Subcutaneous abdominal adipose tissue (tissue), 5 donors: ENCODE data around the gene RGS3.

Experiments used
- H3K27ac ChIP-seq: one replicate; pipeline ENCODE4 v1.7.0; 2013; ENCODE audit warnings: low read depth, mild to moderate bottlenecking, inconsistent platforms, low read length, moderate library complexity
- H3K27me3 ChIP-seq, 5 donors: one replicate each; pipeline ENCODE4 v1.7.0; 2013; ENCODE audit warnings: low read length in 5 of 5, inconsistent platforms in 1 of 5; ENCODE audit not compliant: control insufficient read depth in 5 of 5, insufficient read depth in 4 of 5
- H3K36me3 ChIP-seq, 5 donors: one replicate each; pipeline ENCODE4 v1.7.0; 2013; ENCODE audit warnings: low read length in 5 of 5; ENCODE audit not compliant: control insufficient read depth in 5 of 5, insufficient read depth in 5 of 5
- H3K4me1 ChIP-seq, 5 donors: one replicate each; pipeline ENCODE4 v1.7.0; 2013; ENCODE audit warnings: low read length in 5 of 5, mild to moderate bottlenecking in 3 of 5, moderate library complexity in 1 of 5; ENCODE audit not compliant: control insufficient read depth in 5 of 5, insufficient read depth in 5 of 5
- H3K4me3 ChIP-seq, 5 donors: one replicate each; pipeline ENCODE4 v1.7.0; 2013; ENCODE audit warnings: low read length in 5 of 5, low read depth in 1 of 5
- H3K9ac ChIP-seq, 5 donors: one replicate each; pipeline ENCODE4 v1.7.0; 2013; ENCODE audit warnings: low read length in 5 of 5, mild to moderate bottlenecking in 4 of 5, moderate library complexity in 3 of 5
- H3K9me3 ChIP-seq, 5 donors: one replicate each; pipeline ENCODE4 v1.7.0; 2013; ENCODE audit warnings: low read length in 5 of 5; ENCODE audit not compliant: control insufficient read depth in 5 of 5
- donor health status: healthy.
- donor health status: healthy.
- donor health status: healthy.
- donor health status: healthy.
- donor health status: healthy.

The RGS3 gene

DNA sequence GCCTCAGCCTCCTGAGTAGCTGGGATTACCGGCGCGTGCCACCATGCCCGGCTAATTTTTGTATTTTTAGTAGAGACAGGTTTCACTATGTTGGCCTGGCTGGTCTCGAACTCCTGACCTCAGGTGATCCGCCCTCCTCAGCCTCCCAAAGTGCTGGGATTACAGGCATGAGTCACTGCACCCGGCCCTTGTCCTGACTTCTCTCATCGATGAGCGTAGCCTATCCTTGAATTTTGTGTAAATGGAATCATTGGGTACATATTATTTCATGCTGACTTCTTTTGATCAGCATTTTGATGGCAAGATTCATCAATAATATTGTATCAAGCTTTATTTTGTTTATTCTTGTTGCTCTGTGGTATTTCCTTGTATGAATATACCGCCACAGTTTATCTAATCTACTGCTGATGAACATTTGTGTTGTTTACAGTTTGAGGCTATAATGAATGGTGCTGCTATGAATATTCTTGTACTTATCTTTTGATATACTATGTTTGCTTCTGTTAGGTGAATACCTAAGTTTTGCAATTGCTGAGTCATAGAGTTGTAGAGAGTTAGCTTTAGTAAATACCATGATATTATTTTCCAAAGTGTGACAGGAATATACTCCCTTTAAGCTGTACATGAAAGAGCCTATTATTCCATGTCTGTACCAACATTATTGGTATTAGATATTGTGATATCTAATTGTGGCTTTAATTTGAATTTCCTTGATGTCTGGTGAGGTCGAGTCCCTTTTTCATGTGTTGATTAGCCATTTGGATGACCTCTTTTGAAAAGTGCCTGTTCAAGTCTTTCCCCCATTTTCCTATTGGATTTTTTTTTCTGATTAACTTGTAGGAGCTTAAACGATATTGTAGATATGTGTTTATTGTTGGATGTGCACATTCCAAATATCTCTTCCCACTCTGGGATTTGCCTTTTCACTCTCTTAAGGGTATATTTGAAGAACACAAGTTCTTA lies 107.5 kb downstream of the RGS3 start:
- H3K9me3 ChIP-seq = no peaks in the 10 kb centered on the region
- peaks cover 0 to 2% (median 0%) of the 10 kb centered on the region in 5 donors for H3K36me3 ChIP-seq
- H3K4me3 ChIP-seq = no peak overlapping the region
- no peak overlapping the region for H3K27ac ChIP-seq
- no peak overlapping the region for H3K9ac ChIP-seq
- H3K27me3 ChIP-seq = peaks cover 0 to 1% (median 0%) of the 10 kb centered on the region in 5 donors
- peaks cover 3 to 43% (median 17%) of the 10 kb centered on the region in 5 donors for H3K4me1 ChIP-seq

DNA sequence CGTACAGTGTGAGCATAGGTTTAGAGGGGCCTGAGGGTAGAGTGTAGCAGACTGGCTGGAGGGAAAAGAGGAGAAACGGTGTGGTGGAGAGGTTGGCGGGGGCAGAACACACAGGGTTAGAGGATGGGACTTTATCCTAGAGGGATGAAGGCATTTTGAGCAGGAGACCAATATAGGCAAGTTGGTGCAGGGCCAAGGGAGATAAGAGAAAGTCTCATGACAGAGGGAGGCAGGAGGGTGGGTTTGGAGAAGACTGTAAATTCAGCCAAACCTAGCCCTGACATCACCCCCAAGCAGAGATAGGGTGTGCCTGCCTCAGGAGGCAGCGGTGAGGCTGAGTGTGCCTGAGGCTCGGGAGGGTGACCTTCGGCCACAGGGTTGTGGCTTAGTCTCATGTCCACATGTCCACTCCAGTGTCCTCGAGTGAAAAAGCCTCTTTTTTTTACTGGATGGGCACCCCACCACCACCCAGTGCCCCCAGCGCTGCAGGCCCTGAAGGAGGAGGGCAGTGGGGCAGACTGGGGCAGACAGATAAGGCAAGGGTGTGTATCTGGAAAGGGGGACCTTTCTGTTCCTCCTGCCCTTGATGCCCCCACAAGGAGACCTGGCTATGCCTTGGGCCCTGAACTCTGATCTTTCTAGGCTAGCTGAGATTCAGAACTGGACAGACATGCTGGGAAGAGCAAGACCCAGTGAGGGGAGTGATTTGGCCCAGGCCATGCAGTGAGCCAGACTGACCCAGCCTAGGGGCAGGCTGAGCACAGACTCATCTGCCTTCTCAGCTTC lies 108.7 kb downstream of the RGS3 start:
- Histone ChIP-seq H3K4me3 (no peak overlapping the region), H3K36me3 (no peaks in the 10 kb centered on the region), H3K4me1 (peaks cover 3 to 38% (median 15%) of the 10 kb centered on the region in 5 donors), H3K9ac (no peak overlapping the region), H3K27ac (no peak overlapping the region), H3K9me3 (no peaks in the 10 kb centered on the region), H3K27me3 (no peaks in the 10 kb centered on the region)

GRCh38 chr9:113573046-113573958 lies 109.8 kb downstream of the RGS3 start:
- Histone ChIP-seq H3K36me3 (no peaks in the 10 kb centered on the region), H3K4me3 (no peak overlapping the region), H3K27me3 (no peaks in the 10 kb centered on the region), H3K27ac (no peak overlapping the region), H3K9me3 (no peaks in the 10 kb centered on the region), H3K4me1 (peaks cover 3 to 43% (median 24%) of the 10 kb centered on the region in 5 donors), H3K9ac (no peak overlapping the region)

DNA sequence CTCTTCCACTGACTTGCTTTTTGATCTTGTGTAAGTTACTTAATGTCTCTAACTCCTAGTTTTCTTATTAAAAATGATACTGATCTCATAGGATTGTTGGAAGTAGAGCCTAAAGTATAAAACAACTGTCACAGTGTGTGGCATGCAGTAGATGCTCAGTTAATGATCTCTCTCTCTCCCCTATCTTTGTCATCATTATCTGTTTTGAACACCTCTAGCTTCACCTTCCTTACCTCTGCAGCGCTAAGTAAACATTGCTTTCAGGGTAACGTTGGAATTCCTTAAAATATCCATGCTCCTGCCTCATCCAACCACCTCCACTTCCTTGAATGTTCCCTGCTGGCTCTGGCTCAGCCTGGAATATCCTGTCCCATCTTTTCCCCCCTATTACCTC lies 110.4 kb downstream of the RGS3 start:
- Histone ChIP-seq H3K4me1 (peaks cover 3 to 45% (median 28%) of the 10 kb centered on the region in 5 donors), H3K9ac (no peak overlapping the region), H3K27ac (no peak overlapping the region)

DNA sequence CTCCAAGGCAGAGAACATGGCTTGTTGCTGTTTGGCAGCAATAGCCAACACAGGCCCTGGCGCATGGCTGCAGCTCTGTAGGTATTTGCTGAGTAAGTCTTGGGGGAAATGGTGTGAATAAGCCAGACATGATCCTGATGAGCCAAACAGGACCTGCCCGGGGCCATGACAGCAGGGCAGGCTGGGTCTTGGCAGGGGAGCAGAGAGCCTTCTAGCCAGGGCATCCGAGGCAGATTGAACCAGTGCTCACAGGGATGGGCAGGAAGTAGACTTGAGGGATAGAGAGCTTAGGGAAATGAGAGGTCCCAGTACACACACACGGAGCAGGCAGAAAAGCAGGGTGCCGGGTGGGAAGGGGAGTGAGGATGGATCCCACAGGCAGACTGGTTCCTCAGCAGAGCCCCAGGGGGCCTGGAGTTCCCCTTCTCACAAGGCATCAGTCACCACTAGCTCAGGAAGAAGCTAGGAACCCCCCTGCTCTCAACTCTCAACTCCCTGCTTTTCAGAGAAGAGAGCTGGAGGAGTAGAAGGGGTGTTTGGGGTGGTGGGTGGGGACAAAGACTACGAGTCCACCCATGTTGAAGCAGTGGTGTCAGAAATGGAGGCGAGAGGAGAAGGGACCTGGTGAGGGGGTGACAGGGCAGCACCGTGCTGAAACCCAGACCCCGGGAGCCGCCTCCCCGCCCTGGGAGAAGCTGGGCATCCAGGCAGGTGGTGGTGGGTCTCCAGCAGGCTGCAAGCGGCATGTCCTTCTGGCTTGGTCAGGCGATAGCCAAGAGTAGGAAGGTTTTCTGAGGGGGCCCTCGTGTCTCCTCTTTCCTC lies 111.1 kb downstream of the RGS3 start:
- H3K4me1 ChIP-seq = peaks cover 0 to 46% (median 30%) of the 10 kb centered on the region in 5 donors
- H3K27me3 ChIP-seq = no peaks in the 10 kb centered on the region
- H3K36me3 ChIP-seq = no peaks in the 10 kb centered on the region
- no peaks in the 10 kb centered on the region for H3K9me3 ChIP-seq
- no peak overlapping the region for H3K4me3 ChIP-seq
- H3K9ac ChIP-seq = no peak overlapping the region
- no peak overlapping the region for H3K27ac ChIP-seq

More for the DNA sequence above, 110.4 kb downstream of the RGS3 start:
- H3K27me3 ChIP-seq = no peaks in the 10 kb centered on the region
- no peaks in the 10 kb centered on the region for H3K36me3 ChIP-seq
- no peaks in the 10 kb centered on the region for H3K9me3 ChIP-seq
- H3K4me3 ChIP-seq = no peak overlapping the region

DNA sequence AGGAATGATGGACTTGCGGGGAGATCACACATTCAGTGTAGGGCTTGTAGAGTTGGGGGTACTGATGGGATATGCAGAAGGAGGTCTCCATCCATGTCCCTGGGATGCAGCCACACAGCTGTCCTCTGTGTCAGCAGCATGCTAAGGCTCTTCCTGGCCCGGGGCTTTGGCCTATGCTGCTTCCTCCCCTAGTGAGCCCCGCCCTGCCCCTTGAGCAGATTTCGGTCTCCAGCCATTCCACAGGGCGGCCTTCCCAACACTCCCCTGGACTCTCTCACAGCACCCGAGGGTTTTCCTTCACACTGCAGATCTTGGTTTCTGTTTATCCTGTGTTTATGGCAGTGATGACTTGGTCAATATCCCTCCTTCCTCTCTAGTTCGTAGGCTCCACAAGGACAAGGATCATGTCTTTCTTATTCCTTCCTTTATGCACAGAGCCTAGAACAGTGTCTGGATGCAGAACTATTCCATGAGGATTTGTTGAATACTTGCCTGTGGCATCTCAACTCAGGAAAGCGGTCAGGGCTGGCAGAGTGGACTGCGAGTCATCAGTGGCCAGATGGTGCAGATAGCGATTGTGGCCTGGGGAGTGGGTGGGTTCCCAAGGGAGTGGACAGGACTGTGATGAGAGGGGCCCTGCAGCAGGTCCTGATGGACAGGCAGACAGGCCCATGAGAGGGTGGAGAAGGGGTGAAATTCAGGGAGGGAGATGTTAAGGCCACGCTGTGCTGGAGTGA lies 114.2 kb downstream of the RGS3 start:
- H3K27ac ChIP-seq = no peak overlapping the region

DNA sequence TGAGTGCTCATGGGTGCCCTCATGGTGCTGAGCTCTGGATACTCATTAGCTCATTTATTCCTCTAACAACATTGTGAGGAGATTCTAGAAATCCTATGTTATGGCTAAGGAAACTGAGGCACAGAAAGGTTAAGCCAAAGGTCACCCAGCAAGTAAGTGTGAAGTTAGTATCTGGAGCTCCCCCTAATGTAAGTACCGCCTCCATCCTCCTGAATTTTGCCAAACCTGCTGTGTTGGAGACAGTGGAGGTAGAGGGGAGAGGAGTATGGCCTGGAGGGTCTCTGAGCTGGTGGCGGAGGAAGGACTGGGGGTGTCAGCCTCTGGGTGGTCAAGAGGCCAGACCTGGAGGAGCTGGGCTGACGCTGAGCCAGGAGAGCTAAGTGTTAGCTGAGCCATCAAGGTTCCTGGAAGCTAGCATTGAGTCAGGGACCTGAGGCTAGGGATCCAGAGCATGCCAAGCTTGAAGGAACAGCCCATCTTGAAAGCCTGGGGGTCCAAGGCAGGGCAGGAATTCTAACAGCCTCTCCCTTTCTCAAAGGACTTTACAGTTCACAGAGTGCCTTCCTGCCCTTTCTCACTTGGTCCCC lies 114.8 kb downstream of the RGS3 start:
- Histone ChIP-seq H3K36me3 (peaks cover 0 to 4% (median 0%) of the 10 kb centered on the region in 5 donors), H3K9me3 (no peaks in the 10 kb centered on the region), H3K27ac (no peak overlapping the region), H3K4me1 (peaks cover 13 to 67% (median 57%) of the 10 kb centered on the region in 5 donors), H3K27me3 (no peaks in the 10 kb centered on the region), H3K9ac (no peak overlapping the region), H3K4me3 (no peak overlapping the region)

More for the DNA sequence above, 114.2 kb downstream of the RGS3 start:
- Histone ChIP-seq H3K9me3 (no peaks in the 10 kb centered on the region), H3K4me3 (no peak overlapping the region), H3K27me3 (no peaks in the 10 kb centered on the region), H3K9ac (no peak overlapping the region), H3K36me3 (no peaks in the 10 kb centered on the region), H3K4me1 (peaks cover 13 to 74% (median 57%) of the 10 kb centered on the region in 5 donors)

DNA sequence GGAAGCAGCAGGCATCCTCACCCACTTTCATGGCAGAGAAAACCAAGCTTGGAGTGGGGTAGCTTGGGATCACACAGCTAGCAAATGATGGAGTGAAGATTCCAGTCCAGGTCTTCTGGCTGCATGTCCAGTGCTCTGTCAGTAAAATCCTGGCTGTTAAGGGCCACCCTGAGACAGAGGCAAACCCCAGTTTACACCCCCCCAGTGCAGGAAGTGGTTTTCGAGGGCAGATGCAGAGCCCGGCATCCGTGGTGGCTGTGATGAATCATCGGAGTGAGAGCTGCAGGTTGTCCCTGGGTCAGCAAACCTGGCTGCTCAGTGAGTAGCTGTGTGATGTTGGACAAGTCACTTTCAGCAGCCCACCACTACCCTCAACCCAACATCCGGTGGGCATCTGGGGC lies 115.4 kb downstream of the RGS3 start:
- H3K27ac ChIP-seq = no peak overlapping the region
- H3K4me3 ChIP-seq = no peak overlapping the region
- H3K36me3 ChIP-seq = peaks cover 0 to 10% (median 5%) of the 10 kb centered on the region in 5 donors
- peaks cover 13 to 63% (median 57%) of the 10 kb centered on the region in 5 donors for H3K4me1 ChIP-seq
- peak overlapping the region in 1 of 5 donors; percentile 44 for H3K9ac ChIP-seq
- no peaks in the 10 kb centered on the region for H3K27me3 ChIP-seq
- no peaks in the 10 kb centered on the region for H3K9me3 ChIP-seq
